Activated CD4-positive, alpha-beta T cell treated with anti-CD3 and anti-CD28 coated beads, Interleukin-2, Interleukin-6, amounts not matched to agents 100 ng/mL and 50 ng/mL, durations not matched to agents 16 hours and 8 hours (primary cell): ENCODE data around the gene AGPAT3.
"Not testable (repeated sequence)": the region's sequence is repeated elsewhere in the genome, so short reads cannot be mapped to it uniquely, and the experiment has no call there.

Source experiments
- DNase-seq: peaks from one replicate; pipeline ENCODE4 v3.0.0-alpha.2; 2020

The AGPAT3 gene

GRCh38 chr21:43835050-43835449, 30.0 kb upstream of the AGPAT3 start:
- DNase-seq = no peak

- no peak for DNase-seq
Observed at GRCh38 chr21:43835861-43836260, 29.2 kb upstream of the AGPAT3 start.

GRCh38 chr21:43836616-43837015, 28.4 kb upstream of the AGPAT3 start:
- DNase-seq = no peak

GRCh38 chr21:43840259-43840658, 24.8 kb upstream of the AGPAT3 start:
- no peak for DNase-seq

GRCh38 chr21:43842742-43843141, 22.3 kb upstream of the AGPAT3 start:
- peak; percentile 52 for DNase-seq

GRCh38 chr21:43844906-43845305, 20.1 kb upstream of the AGPAT3 start:
- not testable (repeated sequence) for DNase-seq

GRCh38 chr21:43845386-43845785, 19.6 kb upstream of the AGPAT3 start:
- no peak for DNase-seq

GRCh38 chr21:43846430-43846829, 18.6 kb upstream of the AGPAT3 start:
- no peak for DNase-seq

GRCh38 chr21:43847301-43847700, 17.7 kb upstream of the AGPAT3 start:
- DNase-seq = no peak

GRCh38 chr21:43848771-43849170, 16.3 kb upstream of the AGPAT3 start:
- no peak for DNase-seq

GRCh38 chr21:43849532-43850299, 15.3 kb upstream of the AGPAT3 start:
- no peak for DNase-seq

- DNase-seq = no peak
Observed at GRCh38 chr21:43850728-43851295, 14.2 kb upstream of the AGPAT3 start.

GRCh38 chr21:43851593-43851992, 13.4 kb upstream of the AGPAT3 start:
- DNase-seq = no peak

GRCh38 chr21:43853851-43854772, 10.9 kb upstream of the AGPAT3 start:
- DNase-seq = no peak

GRCh38 chr21:43854773-43855633, 10.0 kb upstream of the AGPAT3 start:
- DNase-seq = peak; percentile 88

GRCh38 chr21:43855955-43856354, 9.1 kb upstream of the AGPAT3 start:
- no peak for DNase-seq

GRCh38 chr21:43858806-43859648, 6.0 kb upstream of the AGPAT3 start:
- DNase-seq = no peak

- DNase-seq = no peak
Observed at GRCh38 chr21:43859747-43860214, 5.2 kb upstream of the AGPAT3 start.

- no peak for DNase-seq
Observed at GRCh38 chr21:43861706-43862105, 3.3 kb upstream of the AGPAT3 start.

- peak; percentile 38 for DNase-seq
Observed at GRCh38 chr21:43864313-43864961, 586 bp upstream of the AGPAT3 start.
